Endodermal cell (in vitro differentiated cells): ENCODE data around the gene PROK2. TPM values are rescaled to one million over a fixed set of nuclear protein-coding genes. Genes with fewer than 3 reads are reported as not detected.
A peak's percentile ranks its signal among the peaks of the same experiment; 100 is the strongest.

Experiments used
- DNase-seq: peaks from one replicate; pipeline ENCODE4 v3.0.0-alpha.2; 2017
- H3K27ac ChIP-seq: 2 replicates; pipeline ENCODE4 v1.5.1; 2013; ENCODE audit warnings: mild to moderate bottlenecking, low read depth, low read length, moderate library complexity
- H3K27me3 ChIP-seq: 2 replicates; pipeline ENCODE4 v1.6.1; 2013; ENCODE audit warnings: mild to moderate bottlenecking, low read length, moderate library complexity; ENCODE audit not compliant: insufficient read depth, control insufficient read depth, poor library complexity, severe bottlenecking
- H3K36me3 ChIP-seq: 2 replicates; pipeline ENCODE4 v1.7.0; 2013; ENCODE audit warnings: mild to moderate bottlenecking, low read length, moderate library complexity; ENCODE audit not compliant: control insufficient read depth, insufficient read depth
- H3K4me1 ChIP-seq: one replicate; pipeline ENCODE4 v1.7.0; 2013; ENCODE audit warnings: low read length; ENCODE audit not compliant: control insufficient read depth, insufficient read depth
- H3K4me3 ChIP-seq: 2 replicates; pipeline ENCODE4 v1.5.1; 2013; ENCODE audit warnings: mild to moderate bottlenecking, low read length, moderate library complexity
- H3K9ac ChIP-seq: 2 replicates; pipeline ENCODE4 v1.6.1; 2013; ENCODE audit warnings: mild to moderate bottlenecking, low read length, moderate library complexity; ENCODE audit not compliant: poor library complexity, severe bottlenecking; ENCODE audit errors: extremely low read depth
- H3K9me3 ChIP-seq: 2 replicates; pipeline ENCODE4 v1.6.1; 2013; ENCODE audit warnings: mild to moderate bottlenecking, low read length, moderate library complexity; ENCODE audit not compliant: control insufficient read depth
- H3K27ac Mint-ChIP-seq: 2 replicates; pipeline ENCODE4 v1.8.0; 2020; ENCODE audit warnings: mixed read lengths
- H3K27me3 Mint-ChIP-seq: 2 replicates; pipeline ENCODE4 v1.8.0; 2021; ENCODE audit warnings: mild to moderate bottlenecking, mixed read lengths; ENCODE audit not compliant: insufficient read depth
- H3K36me3 Mint-ChIP-seq: 2 replicates; pipeline ENCODE4 v1.8.0; 2020; ENCODE audit warnings: low read depth, mixed read lengths
- H3K4me1 Mint-ChIP-seq: 2 replicates; pipeline ENCODE4 v1.8.0; 2020; ENCODE audit warnings: mixed read lengths
- H3K4me3 Mint-ChIP-seq: 2 replicates; pipeline ENCODE4 v1.8.0; 2020; ENCODE audit warnings: mild to moderate bottlenecking, moderate library complexity, mixed read lengths
- H3K9me3 Mint-ChIP-seq: 2 replicates; pipeline ENCODE4 v1.8.0; 2020; ENCODE audit warnings: mild to moderate bottlenecking, mixed read lengths
- WGBS, 2 experiments: methylation state at CpG; one replicate each; pipeline versions ENCODE4 v1.1.5 to v1.1.7; 2013; ENCODE audit warnings: missing lambda C conversion rate in 2 of 2, mixed read lengths in 1 of 2; ENCODE audit not compliant: insufficient coverage in 1 of 2, insufficient read length in 1 of 2; 5-methylcytosine and 5-hydroxymethylcytosine counted together
- total RNA-seq, 2 donors: library from RNA; stranded (reverse); fragmentation: NEBNext Ultra II Directional in 1 of 2; extraction: Animal tissue kit (Norgen Biotek cat#: 25700) in 1 of 2; gene quantifications; 2 replicates in 1 of 2; 3 replicates in 1 of 2; pipeline ENCODE4 v1.2.1, GENCODE V29; 2021
- TF ChIP-seq, protein P1 (sequence below): fragments of 200-600 bp; sonication (generic); conservative IDR thresholded peaks from 2 replicates; pipeline ENCODE4 v1.5.0; 2021; ENCODE audit warnings: antibody characterized with exemption, mild to moderate bottlenecking

PROK2 gene
- total RNA-seq, 2 donors from 2014 or later: 0.29 TPM; not detected in 1

DNA sequence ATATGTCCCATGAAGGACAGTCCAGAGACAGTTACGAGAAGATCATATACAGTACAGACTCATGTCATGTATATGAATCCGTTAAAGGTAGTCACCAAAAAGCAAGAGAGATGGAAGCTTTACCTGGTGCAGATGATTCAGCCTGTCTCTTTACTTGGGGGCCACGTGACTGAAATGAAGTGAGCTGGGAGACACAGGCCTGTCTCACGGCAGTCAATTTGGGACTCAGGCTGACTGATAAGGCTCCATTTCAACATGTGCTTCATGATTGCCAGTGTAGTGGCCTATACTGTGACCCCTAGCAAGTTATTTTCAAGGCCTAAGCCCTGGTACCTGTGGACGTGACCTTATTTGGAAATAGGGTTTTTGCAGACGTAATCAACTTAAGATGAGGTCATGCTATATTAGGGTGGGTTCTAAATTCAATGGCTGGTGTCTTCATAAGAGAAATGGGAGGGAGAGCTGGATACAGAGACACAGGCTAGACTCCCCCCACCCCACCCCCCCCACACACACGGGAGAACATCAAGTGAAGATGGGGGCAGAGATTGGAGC is 3.0 kb upstream of the PROK2 start:
- peaks cover 57% of the 10 kb centered on the region for H3K27me3 Mint-ChIP-seq
- WGBS, 2 experiments: 85 to 90% methylated on average over 5 to 7 of the region's 7 CpGs

DNA sequence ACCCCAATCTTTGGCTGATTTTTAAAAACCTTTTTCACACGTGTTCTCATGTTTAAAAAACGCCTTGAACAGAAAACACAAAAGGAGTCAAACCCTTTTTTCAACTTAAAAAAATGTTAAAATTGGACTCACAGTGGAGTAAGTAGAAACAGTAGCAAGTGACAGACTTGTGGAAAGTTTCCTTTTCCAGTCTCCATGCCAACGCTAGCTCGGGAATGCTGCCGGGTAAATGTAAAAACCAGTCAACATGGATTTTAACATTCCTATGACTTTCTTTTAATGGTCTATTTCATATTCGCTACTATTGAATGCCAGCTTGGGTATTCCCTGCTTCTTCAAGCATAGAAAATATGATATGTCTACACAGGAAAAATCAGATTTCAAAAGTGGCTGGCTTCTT is 1.6 kb upstream of the PROK2 start:
- no peak overlapping the region for H3K27ac ChIP-seq
- peaks cover 3% of the 10 kb centered on the region for H3K4me1 ChIP-seq
- TF ChIP-seq, protein P1, sequence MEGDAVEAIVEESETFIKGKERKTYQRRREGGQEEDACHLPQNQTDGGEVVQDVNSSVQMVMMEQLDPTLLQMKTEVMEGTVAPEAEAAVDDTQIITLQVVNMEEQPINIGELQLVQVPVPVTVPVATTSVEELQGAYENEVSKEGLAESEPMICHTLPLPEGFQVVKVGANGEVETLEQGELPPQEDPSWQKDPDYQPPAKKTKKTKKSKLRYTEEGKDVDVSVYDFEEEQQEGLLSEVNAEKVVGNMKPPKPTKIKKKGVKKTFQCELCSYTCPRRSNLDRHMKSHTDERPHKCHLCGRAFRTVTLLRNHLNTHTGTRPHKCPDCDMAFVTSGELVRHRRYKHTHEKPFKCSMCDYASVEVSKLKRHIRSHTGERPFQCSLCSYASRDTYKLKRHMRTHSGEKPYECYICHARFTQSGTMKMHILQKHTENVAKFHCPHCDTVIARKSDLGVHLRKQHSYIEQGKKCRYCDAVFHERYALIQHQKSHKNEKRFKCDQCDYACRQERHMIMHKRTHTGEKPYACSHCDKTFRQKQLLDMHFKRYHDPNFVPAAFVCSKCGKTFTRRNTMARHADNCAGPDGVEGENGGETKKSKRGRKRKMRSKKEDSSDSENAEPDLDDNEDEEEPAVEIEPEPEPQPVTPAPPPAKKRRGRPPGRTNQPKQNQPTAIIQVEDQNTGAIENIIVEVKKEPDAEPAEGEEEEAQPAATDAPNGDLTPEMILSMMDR: no peak
- no peaks in the 10 kb centered on the region for H3K9me3 ChIP-seq
- no peak overlapping the region for H3K9ac ChIP-seq
- peaks cover 69% of the 10 kb centered on the region for H3K27me3 Mint-ChIP-seq
- no peaks in the 10 kb centered on the region for H3K9me3 Mint-ChIP-seq
- 66 to 70% methylated on average over 6 of the region's 6 CpGs for WGBS, 2 experiments
- no peak overlapping the region for H3K4me3 ChIP-seq
- DNase-seq: no peak
- H3K27me3 ChIP-seq: peaks cover 64% of the 10 kb centered on the region
- H3K4me1 Mint-ChIP-seq: peaks cover 17% of the 10 kb centered on the region
- H3K27ac Mint-ChIP-seq: no peak overlapping the region
- H3K36me3 Mint-ChIP-seq: no peaks in the 10 kb centered on the region
- no peaks in the 10 kb centered on the region for H3K36me3 ChIP-seq
- H3K4me3 Mint-ChIP-seq: no peak overlapping the region

More for the DNA sequence above, 3.0 kb upstream of the PROK2 start:
- no peak overlapping the region for H3K4me3 ChIP-seq
- H3K9ac ChIP-seq: no peak overlapping the region
- peaks cover 50% of the 10 kb centered on the region for H3K27me3 ChIP-seq
- peaks cover 3% of the 10 kb centered on the region for H3K4me1 ChIP-seq
- TF ChIP-seq, protein P1: no peak
- Mint-ChIP-seq H3K4me3 (no peak overlapping the region), H3K27ac (no peak overlapping the region), H3K9me3 (no peaks in the 10 kb centered on the region), H3K36me3 (no peaks in the 10 kb centered on the region), H3K4me1 (peaks cover 17% of the 10 kb centered on the region)
- H3K36me3 ChIP-seq: no peaks in the 10 kb centered on the region
- H3K27ac ChIP-seq: no peak overlapping the region
- no peaks in the 10 kb centered on the region for H3K9me3 ChIP-seq
- no peak for DNase-seq

DNA sequence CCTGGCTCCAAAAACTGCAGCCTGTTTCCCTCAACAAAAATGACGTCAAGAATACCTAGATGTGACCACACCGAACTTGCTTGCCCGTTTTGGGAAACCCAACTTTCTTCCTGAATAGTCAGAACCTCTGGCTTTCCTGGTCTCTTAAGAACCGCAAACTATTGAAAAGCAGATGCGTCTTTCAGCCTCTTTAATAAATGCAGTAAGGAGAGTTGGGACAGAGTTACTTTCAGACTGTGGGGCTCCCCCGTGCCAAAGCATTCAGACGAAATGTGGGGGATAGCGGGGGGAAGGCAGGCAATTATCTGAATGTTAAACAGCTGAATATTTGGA is 1.2 kb upstream of the PROK2 start:
- H3K4me3 ChIP-seq: no peak overlapping the region

More for the DNA sequence above, 1.2 kb upstream of the PROK2 start:
- H3K4me3 Mint-ChIP-seq: peak overlapping the region; percentile 57
- Histone ChIP-seq H3K27ac (no peak overlapping the region), H3K27me3 (peaks cover 68% of the 10 kb centered on the region), H3K36me3 (no peaks in the 10 kb centered on the region), H3K9ac (no peak overlapping the region), H3K9me3 (no peaks in the 10 kb centered on the region), H3K4me1 (peaks cover 3% of the 10 kb centered on the region)
- peaks cover 69% of the 10 kb centered on the region for H3K27me3 Mint-ChIP-seq
- TF ChIP-seq, protein P1: no peak
- 44 to 52% methylated on average over 8 of the region's 8 CpGs for WGBS, 2 experiments
- no peak overlapping the region for H3K27ac Mint-ChIP-seq
- H3K9me3 Mint-ChIP-seq: no peaks in the 10 kb centered on the region
- H3K4me1 Mint-ChIP-seq: peaks cover 17% of the 10 kb centered on the region
- no peaks in the 10 kb centered on the region for H3K36me3 Mint-ChIP-seq
- no peak for DNase-seq
